Forelimb muscle (tissue), 1 donor: ENCODE data around the gene SLC34A1. TPM values are rescaled to one million over a fixed set of nuclear protein-coding genes. Genes with fewer than 3 reads are reported as not detected.
"Not testable (repeated sequence)": the region's sequence is repeated elsewhere in the genome, so short reads cannot be mapped to it uniquely, and the experiment has no call there.

ENCODE experiments used
- DNase-seq: peaks from one replicate; pipeline ENCODE4 v3.0.0-alpha.2; 2013; ENCODE audit warnings: low read depth
- polyA plus RNA-seq: library from polyadenylated mRNA; unstranded; fragments of 120-200 nt; gene quantifications from one replicate; pipeline ENCODE4 v1.2.1, GENCODE V29; 2013; ENCODE audit not compliant: insufficient read length

The SLC34A1 gene
- polyA plus RNA-seq: not detected

GRCh38 chr5:177384134-177384533 is at the start of gene SLC34A1:
Gene SLC34A1, plus strand, starts transcription at chr5:177384434. Its CDS starts 1,308 bp downstream, at chr5:177385742.
- no peak for DNase-seq

GRCh38 chr5:177334781-177335700 is 49.2 kb upstream of the SLC34A1 start:
- DNase-seq: no peak

GRCh38 chr5:177335701-177336065 is 48.6 kb upstream of the SLC34A1 start:
- DNase-seq: no peak

- DNase-seq: no peak
These were observed 48.1 kb upstream of the SLC34A1 start for GRCh38 chr5:177336112-177336511.

- DNase-seq: no peak
These were observed 47.4 kb upstream of the SLC34A1 start for GRCh38 chr5:177336603-177337494.

- DNase-seq: no peak
These were observed 45.8 kb upstream of the SLC34A1 start for GRCh38 chr5:177338251-177339106.

GRCh38 chr5:177339107-177339638 is 45.1 kb upstream of the SLC34A1 start:
- no peak for DNase-seq

- not testable (repeated sequence) for DNase-seq
These were observed 41.2 kb upstream of the SLC34A1 start for GRCh38 chr5:177343000-177343399.

GRCh38 chr5:177343777-177344176 is 40.5 kb upstream of the SLC34A1 start:
- DNase-seq: no peak

GRCh38 chr5:177344891-177345290 is 39.3 kb upstream of the SLC34A1 start:
- DNase-seq: no peak

- no peak for DNase-seq
These were observed 37.4 kb upstream of the SLC34A1 start for GRCh38 chr5:177346820-177347219.

- DNase-seq: no peak
These were observed 36.5 kb upstream of the SLC34A1 start for GRCh38 chr5:177347699-177348098.

GRCh38 chr5:177349362-177349647 is 34.9 kb upstream of the SLC34A1 start:
- no peak for DNase-seq

- DNase-seq: no peak
These were observed 34.5 kb upstream of the SLC34A1 start for GRCh38 chr5:177349762-177350161.

GRCh38 chr5:177350776-177351391 is 33.4 kb upstream of the SLC34A1 start:
- DNase-seq: no peak

GRCh38 chr5:177351392-177352329 is 32.6 kb upstream of the SLC34A1 start, which contains the start of gene LMAN2:
Gene LMAN2, minus strand, starts transcription at chr5:177351668. Its CDS starts 21 bp downstream, at chr5:177351647.
- DNase-seq: peak; percentile 96

GRCh38 chr5:177353093-177353492 is 31.1 kb upstream of the SLC34A1 start:
- no peak for DNase-seq

GRCh38 chr5:177354256-177354655 is 30.0 kb upstream of the SLC34A1 start:
- DNase-seq: no peak

GRCh38 chr5:177354711-177355110 is 29.5 kb upstream of the SLC34A1 start:
- no peak for DNase-seq
